H1 (cell line): Measurements from ENCODE around the gene ZW10. TPM values are rescaled to one million over a fixed set of nuclear protein-coding genes. Genes with fewer than 3 reads are reported as not detected.

ENCODE experiments used
- ATF2 ChIP-seq: IDR thresholded peaks from 2 replicates; pipeline ENCODE4 v1.6.1; 2012; ENCODE audit warnings: low read length, inconsistent platforms
- KDM5A ChIP-seq: fragments of 200-600 bp; IDR thresholded peaks from 2 replicates; pipeline ENCODE4 v1.7.1; 2012; ENCODE audit warnings: mild to moderate bottlenecking, low read length, inconsistent platforms, mixed read lengths
- polyA plus RNA-seq, 7 experiments: library from polyadenylated mRNA; depleted of rRNA in 3 of 7; stranded (reverse) in 5 of 7; unstranded in 2 of 7; fragments of >200 nt in 5 of 7; fragments of 200-250 nt in 2 of 7; gene quantifications; 1 replicate in 5 of 7; 2 replicates in 1 of 7; 4 replicates in 1 of 7; pipeline versions ENCODE4 v1.2.1 to v1.2.3, GENCODE V29; 2011 to 2013; ENCODE audit warnings: missing spikeins in 2 of 7, mixed read lengths in 2 of 7
- total RNA-seq: library from RNA; stranded (reverse); fragmentation: NEBNext Ultra II Directional; extraction: Animal tissue kit (Norgen Biotek cat#: 25700); gene quantifications from 2 replicates; pipeline ENCODE4 v1.2.1, GENCODE V29; 2021

ZW10 gene
- total and polyA plus RNA-seq, 2 of the 8 experiments (the other 6 are each of a cell fraction or from before 2014, with no cell fraction given): 9.0 to 25.3 TPM

- TF ChIP-seq KDM5A (no peak), ATF2 (no peak)
- TF ChIP-seq, all 59 proteins: peak for 0
Measured at GRCh38 chr11:113693030-113693429, 80.5 kb downstream of the ZW10 start (continued).
